ENCODE measurements around the gene ITPK1.

ITPK1 gene

DNA sequence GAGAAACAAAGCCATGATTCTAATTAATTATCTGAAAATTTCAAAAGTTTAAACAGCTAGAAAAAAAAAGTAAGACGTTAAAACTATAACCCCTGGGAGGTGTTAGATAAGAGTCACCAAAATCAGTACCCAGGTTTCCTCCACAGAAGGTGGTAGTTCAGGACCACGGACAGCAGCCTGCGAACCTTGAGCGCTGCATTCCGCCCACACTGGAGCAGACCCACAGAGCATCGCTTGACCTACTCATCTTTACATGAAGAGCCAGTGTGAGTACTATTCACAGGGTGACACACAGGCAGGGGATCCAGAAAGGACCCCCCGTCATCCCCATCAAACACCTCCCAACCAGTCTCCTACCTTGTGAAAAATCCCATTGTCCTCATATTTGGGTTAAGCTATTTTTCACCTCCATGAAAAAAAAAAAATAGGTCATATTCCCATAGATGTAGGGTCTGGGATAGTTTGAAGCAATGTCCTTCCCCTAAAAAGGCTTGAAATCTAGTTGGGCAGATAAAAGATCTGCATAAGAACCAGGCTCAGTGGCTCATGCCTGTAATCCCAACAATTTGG is 201.6 kb downstream of the ITPK1 start:
- intact Hi-C loops (cut with DNase I), result no loop called here
- DNase-seq, result peak in 5 of 42 donors; percentile 25 to 75 (median 30)

DNA sequence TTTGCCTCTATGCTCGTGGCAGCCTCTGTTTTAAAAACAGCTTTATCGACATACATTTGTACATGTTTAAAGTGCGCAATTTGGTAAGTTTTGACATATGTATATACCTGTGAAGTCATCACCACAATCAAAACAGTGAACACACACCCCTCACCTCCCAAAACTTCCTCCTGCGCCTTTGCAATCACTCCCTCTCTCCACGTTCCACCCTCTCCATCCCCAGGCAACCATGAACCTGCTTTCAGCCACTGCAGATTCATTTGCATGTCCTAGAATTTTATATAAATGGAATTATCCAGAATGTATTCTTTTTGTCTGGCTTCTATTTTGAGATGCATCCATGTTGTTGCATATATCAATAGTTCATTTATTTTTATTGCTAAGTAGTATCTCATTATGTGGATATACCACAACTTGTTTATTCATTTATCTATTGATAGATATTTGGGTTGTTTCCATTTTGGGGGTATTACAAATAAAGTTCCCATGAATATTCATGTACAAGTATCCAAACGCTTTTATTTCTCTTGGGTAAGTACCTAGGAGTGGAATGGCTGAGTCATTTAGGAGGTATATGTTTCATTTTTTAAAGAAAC is 208.3 kb downstream of the ITPK1 start:
- intact Hi-C loops (cut with DNase I), result no loop called here
- peak in 8 of 42 donors; percentile 16 to 51 (median 30) for DNase-seq

DNA sequence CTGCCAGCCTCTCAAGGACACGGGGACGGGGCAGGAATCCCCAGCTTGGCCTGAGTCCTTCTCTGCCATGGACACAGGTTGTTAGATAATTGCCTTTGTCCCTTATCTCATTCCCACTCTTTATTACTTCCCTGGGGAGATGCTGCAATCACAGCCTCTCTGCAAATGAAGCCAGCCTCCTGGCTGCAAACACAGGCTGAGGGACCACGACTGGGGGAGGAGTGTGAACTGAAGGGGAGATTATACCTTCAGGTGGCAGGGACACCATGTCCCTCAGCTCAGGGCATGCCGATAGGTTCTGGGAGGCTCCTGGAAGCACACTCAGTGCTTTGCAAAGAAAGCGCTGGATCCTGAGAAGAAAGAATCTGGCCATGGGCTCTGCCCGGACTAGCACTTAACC is 208.9 kb downstream of the ITPK1 start:
- intact Hi-C loops (cut with DNase I), result no loop called here
- no peak for DNase-seq

DNA sequence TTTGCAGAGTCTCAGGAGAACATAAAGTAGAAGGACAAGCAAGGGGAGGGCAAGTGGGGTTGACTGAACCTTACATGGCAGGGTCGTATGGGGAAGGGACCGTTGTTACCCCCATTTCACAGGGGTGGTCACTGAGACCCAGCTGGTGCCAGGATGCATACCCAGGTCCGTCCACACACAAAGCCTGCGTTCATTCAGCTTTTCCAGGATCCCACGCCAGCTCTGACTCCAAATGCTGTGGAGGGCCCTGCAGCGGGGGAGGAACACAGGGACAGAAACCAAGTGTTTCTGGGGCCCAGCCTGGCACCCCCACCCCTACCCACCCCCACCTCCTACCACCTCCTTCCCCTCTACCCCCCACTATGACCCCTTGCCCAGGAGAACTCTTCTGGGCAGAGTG is 209.3 kb downstream of the ITPK1 start:
- intact Hi-C loops (cut with DNase I), result no loop called here
- no peak for DNase-seq

DNA sequence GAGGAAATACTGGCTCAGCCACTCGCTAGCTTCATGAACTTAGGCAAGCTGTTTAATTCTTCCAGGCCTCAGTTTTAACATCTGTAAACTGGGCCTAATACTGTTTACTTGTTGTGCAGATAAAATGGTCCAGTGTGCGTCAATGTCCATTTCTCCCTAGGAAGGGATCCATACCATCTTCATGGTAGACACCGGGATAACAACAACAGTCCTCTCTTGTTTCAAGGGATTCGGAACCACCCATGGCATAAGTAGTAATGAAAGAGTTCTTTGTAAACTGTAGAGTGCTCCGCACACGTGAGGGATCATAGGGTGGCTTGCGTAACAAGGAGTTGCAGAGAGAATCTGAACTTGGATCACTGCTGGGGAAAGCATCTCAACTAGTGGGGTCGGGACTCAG is 210.1 kb downstream of the ITPK1 start:
- no peak for DNase-seq
- intact Hi-C loops (cut with DNase I), result no loop called here

DNA sequence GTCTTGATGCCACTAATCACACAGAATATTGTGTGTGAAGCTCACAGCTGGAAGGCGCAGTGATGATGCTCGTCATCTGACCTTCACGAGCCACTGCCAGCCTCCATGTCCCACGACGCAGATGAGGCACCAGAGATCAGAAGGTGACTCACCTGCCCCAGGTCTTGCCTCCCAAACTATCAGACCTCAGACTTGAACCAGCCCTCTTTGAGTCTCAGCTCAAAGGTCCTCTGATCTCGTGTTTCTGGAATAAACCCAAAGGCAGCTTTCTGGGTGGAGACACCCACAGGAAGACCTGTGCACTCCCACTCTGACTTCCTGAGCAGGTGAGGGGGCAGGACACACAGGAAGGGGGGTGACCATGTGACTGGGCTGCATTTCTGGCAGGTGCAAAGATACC is 212.4 kb downstream of the ITPK1 start:
- intact Hi-C loops (cut with DNase I), result no loop called here
- DNase-seq, result no peak

DNA sequence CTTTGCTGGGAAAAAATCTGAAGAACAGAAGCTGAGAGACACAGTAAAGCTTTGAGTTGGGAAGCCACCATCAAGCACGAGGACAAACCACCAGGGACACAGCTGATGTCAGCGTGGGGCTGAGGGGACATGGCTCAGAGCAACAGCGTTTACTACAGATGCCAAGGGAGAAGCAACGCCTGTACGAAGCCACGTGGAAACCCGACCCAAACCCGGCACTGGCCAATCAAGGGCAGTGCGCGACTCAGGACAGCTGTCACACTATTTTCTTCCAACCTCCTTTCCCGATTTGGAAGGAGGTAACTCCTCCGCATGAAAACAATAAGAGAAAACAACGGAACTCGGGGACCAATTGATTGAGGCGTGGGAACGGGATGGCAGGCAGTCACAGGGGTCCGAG is 213.0 kb downstream of the ITPK1 start:
- intact Hi-C loops (cut with DNase I), result no loop called here
- no peak for DNase-seq

DNA sequence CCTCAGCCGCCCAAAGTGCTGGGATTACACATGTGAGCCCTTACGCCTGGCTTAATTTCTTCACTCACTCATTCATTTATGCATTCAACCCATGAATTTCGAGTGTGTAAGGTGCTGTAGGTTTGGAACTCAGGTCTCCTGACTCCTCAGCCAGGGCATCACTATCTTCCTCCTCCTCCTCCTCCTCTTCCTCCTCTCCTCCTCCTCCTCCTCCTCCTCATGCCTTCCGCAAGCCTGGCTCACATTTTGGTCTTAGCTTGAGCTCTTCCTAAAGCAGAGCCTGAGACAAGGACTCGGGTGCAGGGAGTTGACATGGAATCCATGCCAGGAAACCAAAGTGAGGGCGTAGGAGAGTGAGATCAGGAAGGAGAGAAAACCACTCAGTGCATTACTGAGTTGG is 213.5 kb downstream of the ITPK1 start:
- DNase-seq, result no peak
- intact Hi-C loops (cut with DNase I), result no loop called here

DNA sequence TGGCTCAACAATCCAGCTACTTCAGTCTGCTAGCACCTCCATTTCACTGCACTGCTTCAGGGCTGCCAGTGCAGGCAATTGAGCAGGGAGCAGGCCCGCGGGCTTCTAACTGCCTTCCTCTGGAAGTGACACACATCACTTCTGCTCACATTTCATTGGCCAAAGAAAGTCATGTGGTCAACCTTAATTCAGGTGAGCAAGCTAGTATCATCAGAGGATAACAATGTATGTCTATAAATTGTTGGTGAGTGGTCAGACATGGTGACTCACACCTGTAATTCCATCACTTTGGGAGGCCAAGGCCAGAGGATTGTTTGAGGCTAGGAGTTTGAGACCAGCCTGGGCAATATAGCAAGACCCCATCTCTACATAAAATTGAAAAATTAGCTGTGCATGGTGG is 215.1 kb downstream of the ITPK1 start:
- intact Hi-C loops (cut with DNase I), result no loop called here
- no peak for DNase-seq

DNA sequence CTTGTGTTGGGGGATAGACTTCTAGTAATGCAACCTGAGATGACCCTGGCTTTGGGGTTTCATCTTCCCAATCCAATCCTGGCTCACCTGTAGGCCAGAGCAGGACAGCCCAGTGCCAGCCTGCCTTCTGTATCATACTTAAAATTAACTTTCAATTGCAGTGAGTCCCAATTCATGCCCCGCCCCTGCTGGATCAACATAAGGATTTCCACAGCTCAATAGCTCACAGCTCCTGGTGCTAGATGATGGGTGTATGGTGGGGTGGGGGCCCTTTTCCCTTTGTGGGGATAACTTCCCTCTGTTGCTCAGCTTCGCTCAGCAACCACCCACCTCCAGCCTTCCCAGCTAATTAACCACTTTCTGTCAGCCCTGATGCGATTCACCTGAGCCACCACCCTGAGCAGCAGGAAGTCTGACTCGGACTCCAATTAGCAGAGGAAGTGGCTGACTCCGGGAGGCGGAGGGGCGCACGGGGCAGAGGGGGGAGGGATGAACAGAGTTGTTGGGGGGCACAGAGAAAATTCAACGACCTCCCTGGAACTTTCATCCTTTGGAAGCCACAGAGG is 217.1 kb downstream of the ITPK1 start:
- intact Hi-C loops (cut with DNase I), result no loop called here
- peak in 5 of 42 donors; percentile 12 to 21 (median 14) for DNase-seq

DNA sequence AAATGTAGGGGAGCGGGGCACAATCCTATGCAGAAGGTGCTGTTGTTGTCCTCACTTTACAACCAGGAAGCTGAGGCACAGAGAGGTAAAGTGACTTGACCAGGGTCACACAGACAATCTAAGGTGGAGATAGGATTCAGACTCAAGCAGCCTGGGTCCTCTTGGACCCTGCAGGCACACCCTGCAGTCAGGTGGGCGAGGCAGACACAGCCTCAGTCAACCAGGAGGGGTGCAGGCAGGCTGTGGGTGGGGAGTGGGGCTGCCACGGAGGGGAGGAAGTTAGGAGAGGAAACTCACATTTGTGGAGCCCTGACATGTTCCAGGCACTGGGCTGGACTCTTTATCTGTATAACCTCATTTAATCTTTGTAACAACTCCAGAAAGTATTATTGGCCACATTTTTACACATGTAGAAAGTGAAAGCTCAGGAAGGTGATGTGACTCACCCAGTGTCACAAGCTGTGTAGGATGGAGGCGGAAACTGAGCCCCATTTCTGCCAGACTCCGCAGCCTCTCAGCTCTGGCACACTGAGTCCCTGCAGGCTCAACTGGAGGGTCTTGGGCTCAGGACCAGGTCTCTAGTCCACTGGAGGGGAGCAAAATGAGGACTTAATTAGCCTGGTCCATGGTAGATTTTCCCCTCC is 217.7 kb downstream of the ITPK1 start:
- intact Hi-C loops (cut with DNase I), result no loop called here

DNA sequence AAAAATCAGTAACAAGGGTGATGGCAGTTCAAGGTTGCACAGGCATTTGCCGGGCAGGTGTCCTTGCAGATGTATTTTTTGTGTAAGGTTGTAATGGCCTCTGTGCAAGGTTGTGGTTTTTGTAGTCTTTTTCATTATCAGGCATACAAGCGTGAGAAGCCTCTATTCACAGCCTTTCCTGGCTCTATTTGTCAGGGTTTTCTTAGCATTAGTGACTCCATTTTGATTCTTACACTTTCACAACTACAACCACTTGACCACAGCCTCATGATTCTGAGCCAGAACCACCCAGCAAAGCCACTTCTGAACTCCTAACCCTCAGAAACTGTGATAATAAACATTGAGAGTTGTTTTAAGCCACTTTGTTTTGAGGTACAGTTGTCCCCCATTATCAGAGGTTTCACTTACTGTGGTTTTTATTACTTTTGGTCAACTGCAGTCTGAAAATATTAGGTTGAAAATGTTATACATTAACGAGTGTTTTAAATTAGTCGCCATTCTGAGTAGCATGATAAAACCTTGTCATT is 220.3 kb downstream of the ITPK1 start:
- intact Hi-C loops (cut with DNase I), result no loop called here
- DNase-seq, result no peak

More for the DNA sequence above, 217.7 kb downstream of the ITPK1 start:
- DNase-seq, result peak; percentile 13 to 84 (median 59)

DNA sequence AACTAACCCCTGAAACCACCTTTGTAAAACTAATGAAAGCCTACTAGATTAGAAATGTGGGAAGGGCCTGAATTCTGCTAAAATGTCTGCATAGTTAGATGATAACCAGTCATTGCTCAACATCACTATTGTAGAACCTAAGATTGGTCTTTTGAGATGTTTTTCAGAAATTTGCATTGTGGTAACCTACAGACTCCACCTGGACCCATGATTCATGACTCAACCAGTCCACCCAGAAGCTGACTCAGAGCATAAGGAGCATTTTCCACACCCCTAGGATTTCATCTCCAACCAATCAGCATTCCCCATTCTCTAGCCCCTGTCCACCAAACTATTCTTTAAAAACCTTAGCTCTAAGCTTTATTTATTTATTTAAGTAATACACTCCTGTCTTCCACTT is 223.1 kb downstream of the ITPK1 start:
- DNase-seq, result no peak
- intact Hi-C loops (cut with DNase I), result no loop called here

DNA sequence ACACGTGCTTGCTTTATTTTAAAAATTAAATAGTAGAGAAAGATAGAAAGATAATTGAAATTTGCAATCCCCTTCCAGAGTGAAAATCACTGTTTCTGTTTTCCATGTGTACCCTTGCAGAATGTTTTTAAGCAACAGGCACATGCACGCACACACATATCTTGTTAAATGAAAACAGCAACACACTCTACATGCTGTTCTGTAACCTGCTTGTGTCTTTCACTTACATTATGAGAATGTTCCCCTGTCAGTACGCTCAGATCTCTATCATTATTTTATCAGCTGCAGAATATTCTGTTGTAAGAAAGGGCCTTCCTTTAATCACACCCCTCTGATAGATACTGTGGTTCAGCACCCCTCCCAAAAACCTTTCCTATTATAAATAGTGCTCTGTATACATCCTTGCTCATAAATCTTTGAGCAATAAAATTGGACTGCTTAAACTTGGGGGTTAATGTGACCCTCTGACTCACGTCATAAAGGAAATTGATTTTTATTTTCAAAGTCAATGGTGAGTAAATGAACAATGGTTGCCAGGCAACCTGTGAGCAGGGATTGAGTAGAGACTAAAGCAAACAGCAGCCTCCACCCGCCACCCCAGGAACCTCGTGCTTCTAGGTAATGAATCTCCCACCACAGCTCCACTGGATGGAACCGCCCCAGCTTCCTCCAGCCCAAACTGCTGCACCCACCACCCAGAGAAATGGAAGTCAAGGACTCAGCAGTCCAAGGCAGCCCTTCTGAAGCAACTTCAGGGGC is 224.7 kb downstream of the ITPK1 start:
- peak in 36 of 42 donors; percentile 12 to 85 (median 49) for DNase-seq

DNA sequence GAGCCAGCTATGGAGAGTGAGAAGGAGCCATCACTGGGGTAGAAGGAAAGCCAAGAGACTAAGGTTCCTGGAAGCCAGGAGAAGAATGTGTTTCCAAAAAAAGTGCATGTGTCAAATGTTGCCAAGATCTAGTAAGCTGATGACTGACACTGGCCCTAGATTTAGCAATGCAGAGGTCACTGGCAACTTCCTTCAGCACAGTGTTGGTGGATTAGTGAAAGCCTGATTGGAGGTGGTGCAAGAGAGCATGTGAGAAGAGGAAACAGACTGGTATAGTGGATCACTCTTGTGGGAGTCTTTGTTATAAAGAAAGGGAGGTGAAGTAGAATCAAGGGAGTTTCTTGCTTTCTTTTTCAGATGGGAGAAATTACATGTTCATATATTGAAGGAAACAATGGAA is 226.8 kb downstream of the ITPK1 start:
- intact Hi-C loops (cut with DNase I), result no loop called here

More for the DNA sequence above, 224.7 kb downstream of the ITPK1 start:
- intact Hi-C loops (cut with DNase I), result no loop called here

DNA sequence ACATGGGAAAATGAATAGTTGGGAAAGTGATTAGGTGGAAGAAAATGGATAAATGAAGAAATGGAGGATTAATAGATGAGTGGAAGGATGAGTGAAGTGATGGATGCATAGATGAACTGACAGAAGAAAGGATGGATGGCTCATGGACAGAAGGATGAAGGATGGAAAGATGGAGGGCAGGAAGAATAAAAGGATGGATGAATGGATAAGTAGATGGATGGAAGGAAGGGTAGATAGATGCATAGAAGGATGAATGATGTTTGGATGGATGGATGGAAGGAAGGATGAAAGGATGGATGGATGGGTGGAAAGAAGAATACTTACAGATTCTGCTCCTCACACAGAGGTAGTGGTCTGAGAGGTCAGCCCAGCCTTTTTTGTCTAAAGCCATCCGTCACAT is 228.6 kb downstream of the ITPK1 start:
- intact Hi-C loops (cut with DNase I), result no loop called here

More for the DNA sequence above, 226.8 kb downstream of the ITPK1 start:
- DNase-seq, result no peak

More for the DNA sequence above, 228.6 kb downstream of the ITPK1 start:
- no peak for DNase-seq
